HepG2 (cell line): ENCODE measurements around the gene MYH15. TPM values are rescaled to one million over a fixed set of nuclear protein-coding genes. Genes with fewer than 3 reads are reported as not detected.

Source experiments
- ATAC-seq: fragments of 200-7000 bp; cut with Tn5 transposase; 3 replicates; pipeline ENCODE4 v1.9.1; 2020; ENCODE audit warnings: mild to moderate bottlenecking, moderate library complexity
- BruUV-seq: library from RNA; stranded (reverse); fragments of 400-500 nt; replicated peaks from 2 replicates; lab custom pipeline; 2021; lab: Mats Ljungman, UMichigan
- CTCF ChIA-PET: fragments of 300-600 bp; formaldehyde crosslinking; extraction: SDS; loops from one replicate; lab custom pipeline; 2021; ENCODE audit warnings: low total read pairs, inconsistent platforms, low intra/inter-chr PET ratio; lab: Yijun Ruan, JAX
- POLR2A ChIA-PET: fragments of 350-600 bp; sonication (Branson Sonifier 250); formaldehyde crosslinking; loops from one replicate; lab custom pipeline; 2020; ENCODE audit warnings: antibody characterized with exemption, inconsistent platforms; lab: Yijun Ruan, JAX
- DNase-seq: peaks from one replicate; pipeline ENCODE4 v3.0.0-alpha.2; 2015; ENCODE audit warnings: low spot score
- FAIRE-seq: peaks from 3 replicates; lab custom pipeline; 2011; peaks lifted over from hg19 to GRCh38; lab: Jason Lieb, UNC
- H2AFZ ChIP-seq: one replicate; pipeline ENCODE4 v1.6.1; 2011; ENCODE audit warnings: low read length, inconsistent platforms
- H3K27ac ChIP-seq: fragments of 300-600 bp; 3 replicates; pipeline ENCODE4 v1.8.0; 2011; ENCODE audit warnings: mixed run types, mild to moderate bottlenecking, mixed read lengths, low read length, inconsistent platforms; ENCODE audit not compliant: insufficient read depth; ENCODE audit errors: extremely low read length
- H3K27me3 ChIP-seq, 2 experiments: fragments of 200-600 bp in 1 of 2; 2 replicates in 1 of 2; 3 replicates in 1 of 2; pipeline versions ENCODE4 v1.6.0 to v1.8.0; 2011; ENCODE audit warnings: low read length in 2 of 2, mild to moderate bottlenecking in 2 of 2, moderate library complexity in 2 of 2, inconsistent platforms in 1 of 2; ENCODE audit not compliant: insufficient read depth in 2 of 2, control insufficient read depth in 1 of 2
- H3K36me3 ChIP-seq, 2 experiments: fragments of 200-600 bp in 1 of 2; replicated peaks in 1 of 2; 2 replicates in 1 of 2; 3 replicates in 1 of 2; pipeline versions ENCODE4 v1.5.1 to v1.8.0; 2011; ENCODE audit warnings: low read length in 2 of 2, inconsistent platforms in 1 of 2; ENCODE audit not compliant: insufficient read depth in 2 of 2, control insufficient read depth in 1 of 2
- H3K4me1 ChIP-seq: 2 replicates; pipeline ENCODE4 v1.5.1; 2012; ENCODE audit warnings: low read length, inconsistent platforms; ENCODE audit not compliant: insufficient read depth
- H3K4me2 ChIP-seq: 2 replicates; pipeline ENCODE4 v1.6.0; 2011; ENCODE audit warnings: low read depth, low read length, inconsistent platforms
- H3K4me3 ChIP-seq, 3 experiments: fragments of 200-600 bp in 1 of 3; sonication (generic), shearing (Covaris generic) in 1 of 3; replicated peaks in 1 of 3; 2 replicates each; pipeline ENCODE4 v1.5.1; 2011 to 2016; ENCODE audit warnings: low read length in 3 of 3, inconsistent platforms in 2 of 3, low read depth in 2 of 3, mild to moderate bottlenecking in 2 of 3, control low read depth in 1 of 3, mixed read lengths in 1 of 3; ENCODE audit not compliant: insufficient read depth in 1 of 3
- H3K79me2 ChIP-seq: one replicate; pipeline ENCODE4 v1.6.1; 2011; ENCODE audit warnings: low read length, inconsistent platforms; ENCODE audit not compliant: insufficient read depth
- H3K9ac ChIP-seq: 2 replicates; pipeline ENCODE4 v1.6.0; 2011; ENCODE audit warnings: mild to moderate bottlenecking, low read depth, low read length, inconsistent platforms; ENCODE audit not compliant: insufficient read depth
- H3K9me3 ChIP-seq: 2 replicates; pipeline ENCODE4 v1.5.1; 2012; ENCODE audit warnings: mild to moderate bottlenecking, low read length
- H4K20me1 ChIP-seq: 2 replicates; pipeline ENCODE4 v1.6.0; 2011; ENCODE audit warnings: inconsistent platforms, mild to moderate bottlenecking, low read length, moderate library complexity; ENCODE audit not compliant: insufficient read depth
- ATF7-NPFF ChIP-seq: sonication (generic); formaldehyde crosslinking; IDR thresholded peaks from 2 replicates; pipeline ENCODE4 v1.8.1; 2023; ENCODE audit warnings: mild to moderate bottlenecking, low read depth, missing genetic modification reagents, moderate library complexity
- IRF2 ChIP-seq: IDR thresholded peaks from 2 replicates; pipeline ENCODE4 v1.6.1; 2018; ENCODE audit warnings: missing genetic modification reagents, missing compliant biosample characterization
- MAFF ChIP-seq: IDR thresholded peaks from 2 replicates; pipeline ENCODE4 v1.6.1; 2011; ENCODE audit warnings: low read depth, low read length, improper control_type of control experiment
- MAFK ChIP-seq, 2 experiments: IDR thresholded peaks in 1 of 2; conservative IDR thresholded peaks in 1 of 2; 2 replicates each; pipeline ENCODE4 v1.6.1; 2011; ENCODE audit warnings: improper control_type of control experiment in 2 of 2, low read length in 2 of 2
- PHF5A ChIP-seq: IDR thresholded peaks from one replicate; pipeline ENCODE4 v1.6.1; 2018; ENCODE audit warnings: low read depth, missing genetic modification reagents; ENCODE audit not compliant: unreplicated experiment
- POLR2AphosphoS2 ChIP-seq: IDR thresholded peaks from 2 replicates; pipeline ENCODE4 v1.6.1; 2011; ENCODE audit warnings: low read depth, low read length, improper control_type of control experiment
- SMYD3 ChIP-seq: sonication (generic); formaldehyde crosslinking; IDR thresholded peaks from 2 replicates; pipeline ENCODE4 v1.8.1; 2023; ENCODE audit warnings: mild to moderate bottlenecking, missing genetic modification reagents
- TCF12 ChIP-seq, 2 experiments: fragments of 450-650 bp in 1 of 2; sonication (generic) in 1 of 2; formaldehyde crosslinking in 1 of 2; IDR thresholded peaks; 2 replicates each; pipeline versions ENCODE4 v1.6.1 to v1.8.0; 2017 to 2022; ENCODE audit warnings: antibody characterized with exemption in 1 of 2, mild to moderate bottlenecking in 1 of 2, missing genetic modification reagents in 1 of 2, moderate library complexity in 1 of 2
- TCF7 ChIP-seq: sonication (generic); IDR thresholded peaks from 2 replicates; pipeline ENCODE4 v1.6.1; 2016; ENCODE audit warnings: antibody characterized with exemption, low read depth
- ZNF101 ChIP-seq: sonication (generic); formaldehyde crosslinking; IDR thresholded peaks from 2 replicates; pipeline ENCODE4 v1.4.0; 2020; ENCODE audit warnings: mild to moderate bottlenecking, low read depth, missing genetic modification reagents, borderline replicate concordance
- ZNF24 ChIP-seq: fragments of 450-650 bp; IDR thresholded peaks from 2 replicates; pipeline ENCODE4 v1.6.1; 2017; ENCODE audit warnings: antibody characterized with exemption, mild to moderate bottlenecking
- ZNF615 ChIP-seq: sonication (generic); formaldehyde crosslinking; IDR thresholded peaks from 2 replicates; pipeline ENCODE4 v1.5.0; 2020; ENCODE audit warnings: mild to moderate bottlenecking, missing genetic modification reagents, borderline replicate concordance
- ZSCAN30 ChIP-seq: sonication (generic); formaldehyde crosslinking; IDR thresholded peaks from 2 replicates; pipeline ENCODE4 v1.5.0; 2020; ENCODE audit warnings: mild to moderate bottlenecking, missing genetic modification reagents
- WGBS: methylation state at CpG from one replicate; pipeline ENCODE4 v1.1.6; 2017; ENCODE audit warnings: low lambda C conversion rate; 5-methylcytosine and 5-hydroxymethylcytosine counted together
- in situ Hi-C: cut with HindIII; loops from 2 replicates; pipeline ENCODE4 v1.10.0; 2017; ENCODE audit warnings: low pct_unique_long_range_greater_than_20kb; ENCODE audit not compliant: extremely low pct_ligation_motif_present
- intact Hi-C: fragments of 100-400 bp; cut with micrococcal nuclease; formaldehyde crosslinking; loops from one replicate; pipeline ENCODE4 v1.10.0; 2022; ENCODE audit not compliant: unreplicated experiment
- polyA plus RNA-seq, 8 experiments: library from polyadenylated mRNA; depleted of rRNA in 3 of 8; stranded (reverse) in 7 of 8; unstranded in 1 of 8; fragments of >200 nt; fragmentation: Illumina TruSeq in 4 of 8; extraction: Trizol in 4 of 8; gene quantifications; 2 replicates each; pipeline versions ENCODE4 v1.2.1 to v1.2.3, GENCODE V29; 2011 to 2016; ENCODE audit warnings: low read depth in 4 of 8, missing spikeins in 1 of 8, mixed read lengths in 1 of 8; ENCODE audit not compliant: insufficient read depth in 1 of 8
- total RNA-seq, 5 experiments: library from RNA; depleted of rRNA; stranded (reverse); fragments of >200 nt; fragmentation: Illumina TruSeq; extraction: Trizol; gene quantifications; 2 replicates each; pipeline ENCODE4 v1.2.3, GENCODE V29; 2016; ENCODE audit warnings: low read depth in 1 of 5
- TF ChIP-seq, protein P1 (sequence below): sonication (generic); formaldehyde crosslinking; IDR thresholded peaks from 2 replicates; pipeline ENCODE4 v1.8.0; 2022; ENCODE audit warnings: missing genetic modification reagents, low read depth, mild to moderate bottlenecking, borderline replicate concordance
- TF ChIP-seq, protein P2 (sequence below): sonication (generic); formaldehyde crosslinking; IDR thresholded peaks from 2 replicates; pipeline ENCODE4 v1.4.0; 2020; ENCODE audit warnings: mild to moderate bottlenecking, low read depth, missing genetic modification reagents

Gene MYH15
- total and polyA plus RNA-seq, 2 of the 13 experiments (the other 11 are each of a cell fraction or from before 2014, with no cell fraction given) = 0.03 to 0.09 TPM

DNA sequence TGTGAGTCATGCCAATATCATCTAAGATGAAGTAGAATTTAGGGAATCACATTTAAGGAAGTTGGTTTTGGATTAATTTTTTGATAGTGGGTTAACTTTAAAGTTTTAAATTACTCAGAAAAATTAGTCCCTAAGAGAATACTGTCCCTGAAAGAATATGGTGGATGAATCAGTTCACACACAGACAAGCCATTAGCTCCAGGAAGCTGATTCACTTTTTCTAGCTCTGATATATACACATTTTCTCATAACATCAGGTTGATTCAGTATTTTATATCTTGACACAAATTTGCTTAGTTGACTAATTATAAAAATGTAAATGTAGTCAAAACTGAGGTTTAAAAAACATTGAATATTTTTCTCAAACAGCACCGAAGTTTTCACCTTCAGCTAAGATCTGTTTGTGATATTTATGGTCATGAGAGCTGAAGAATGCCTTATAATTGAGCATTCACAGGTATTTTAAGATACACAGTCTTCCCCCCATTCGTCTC, 55.1 kb downstream of the MYH15 start:
- no peak overlapping the region for H2AFZ ChIP-seq
- no peaks in the 10 kb centered on the region for H3K79me2 ChIP-seq
- ChIA-PET POLR2A (no interaction called here), CTCF (no interaction called here)
- intact Hi-C loops (no loop called here), in situ Hi-C loops (no loop called here)
- H3K4me3 ChIP-seq = no peak overlapping the region
- H3K27me3 ChIP-seq = no peaks in the 10 kb centered on the region
- 0% methylated on average over 2 of the region's 2 CpGs for WGBS
- DNase-seq (no peak), ATAC-seq (no peak), FAIRE-seq (no peak)
- H3K4me1 ChIP-seq = no peaks in the 10 kb centered on the region
- no peak overlapping the region for H3K4me2 ChIP-seq
- H3K36me3 ChIP-seq = no peaks in the 10 kb centered on the region
- H3K9ac ChIP-seq = no peak overlapping the region
- no peaks in the 10 kb centered on the region for H4K20me1 ChIP-seq
- no peaks in the 10 kb centered on the region for H3K9me3 ChIP-seq
- no TSS peak for BruUV-seq
- TF ChIP-seq MAFK (conservative IDR thresholded peaks at IDR 0.05 in 1 of 2, IDR thresholded peaks at IDR 0.05 in 1 of 2; ENCODE audit: low read length in 2 of 2) = peak; percentile 37 to 78; a peak in 2 of 4 replicates
- peak; percentile 69 for TF ChIP-seq MAFF
- no peak for TF ChIP-seq ZSCAN30 (CRISPR knock-in tag)
- H3K27ac ChIP-seq = no peak overlapping the region

DNA sequence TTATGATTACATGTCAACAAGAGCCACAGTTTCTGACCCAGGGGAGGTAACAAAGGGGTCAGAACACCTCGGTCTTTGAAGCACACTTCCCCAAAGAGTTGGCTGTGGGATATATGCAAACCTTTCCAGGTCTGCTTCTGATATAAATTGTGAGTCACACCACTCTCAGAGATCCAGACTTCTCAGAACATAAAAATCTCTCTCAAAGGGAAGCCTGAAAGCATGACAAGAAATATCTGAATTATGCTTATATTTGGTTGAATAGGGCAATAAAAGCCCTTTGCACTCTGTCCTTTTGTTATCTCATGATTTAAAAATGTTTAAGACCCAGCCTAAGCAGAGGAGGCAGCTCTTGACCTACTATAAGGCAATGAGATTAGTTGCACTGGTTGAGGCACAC, 56.8 kb downstream of the MYH15 start:
- no TSS peak for BruUV-seq
- ChIA-PET CTCF (no interaction called here), POLR2A (no interaction called here)
- FAIRE-seq (no peak), ATAC-seq (no peak), DNase-seq (no peak)
- no peaks in the 10 kb centered on the region for H4K20me1 ChIP-seq
- TF ChIP-seq SMYD3 (CRISPR knock-in tag) (no peak), POLR2AphosphoS2 (no peak), PHF5A (CRISPR knock-in tag) (no peak), ATF7-NPFF (no peak), ZNF615 (CRISPR knock-in tag) (no peak), IRF2 (no peak), TCF12 (IDR thresholded peaks at IDR 0.05) (no peak), TCF12 (CRISPR knock-in tag; IDR thresholded peaks at IDR 0.05) (no peak), ZNF24 (no peak), ZNF101 (CRISPR knock-in tag) (no peak), TCF7 (no peak)
- TF ChIP-seq, protein P1, sequence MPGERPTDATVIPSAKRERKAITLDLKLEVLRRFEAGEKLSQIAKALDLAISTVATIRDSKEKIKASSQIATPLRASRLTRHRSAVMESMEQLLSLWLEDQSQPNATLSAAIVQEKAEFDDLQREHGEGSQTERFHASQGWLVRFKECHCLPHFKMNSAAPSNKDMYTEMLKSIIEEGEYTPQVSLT = no peak
- TF ChIP-seq, protein P2, sequence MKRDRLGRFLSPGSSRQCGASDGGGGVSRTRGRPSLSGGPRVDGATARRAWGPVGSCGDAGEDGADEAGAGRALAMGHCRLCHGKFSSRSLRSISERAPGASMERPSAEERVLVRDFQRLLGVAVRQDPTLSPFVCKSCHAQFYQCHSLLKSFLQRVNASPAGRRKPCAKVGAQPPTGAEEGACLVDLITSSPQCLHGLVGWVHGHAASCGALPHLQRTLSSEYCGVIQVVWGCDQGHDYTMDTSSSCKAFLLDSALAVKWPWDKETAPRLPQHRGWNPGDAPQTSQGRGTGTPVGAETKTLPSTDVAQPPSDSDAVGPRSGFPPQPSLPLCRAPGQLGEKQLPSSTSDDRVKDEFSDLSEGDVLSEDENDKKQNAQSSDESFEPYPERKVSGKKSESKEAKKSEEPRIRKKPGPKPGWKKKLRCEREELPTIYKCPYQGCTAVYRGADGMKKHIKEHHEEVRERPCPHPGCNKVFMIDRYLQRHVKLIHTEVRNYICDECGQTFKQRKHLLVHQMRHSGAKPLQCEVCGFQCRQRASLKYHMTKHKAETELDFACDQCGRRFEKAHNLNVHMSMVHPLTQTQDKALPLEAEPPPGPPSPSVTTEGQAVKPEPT = no peak
- no peak overlapping the region for H3K27ac ChIP-seq
- H3K79me2 ChIP-seq = no peaks in the 10 kb centered on the region
- intact Hi-C loops = no loop called here
- H3K4me2 ChIP-seq = no peak overlapping the region
- H2AFZ ChIP-seq = no peak overlapping the region
- 0% methylated on average over 1 of the region's 1 CpG for WGBS
- in situ Hi-C loops = no loop called here
- H3K36me3 ChIP-seq = no peaks in the 10 kb centered on the region
- H3K9me3 ChIP-seq = no peaks in the 10 kb centered on the region
- H3K9ac ChIP-seq = no peak overlapping the region
- no peaks in the 10 kb centered on the region for H3K27me3 ChIP-seq
- no peak overlapping the region for H3K4me3 ChIP-seq
- no peaks in the 10 kb centered on the region for H3K4me1 ChIP-seq
